Glutamatergic neuron (in vitro differentiated cells): Measurements from ENCODE around the gene PLVAP. TPM values are rescaled to one million over a fixed set of nuclear protein-coding genes. Genes with fewer than 3 reads are reported as not detected.

Experiments used
- DNase-seq: peaks from one replicate; pipeline ENCODE4 v3.0.0; 2022
- H3K27ac Mint-ChIP-seq: one replicate; pipeline ENCODE4 v1.8.0; 2020; ENCODE audit warnings: mild to moderate bottlenecking, mixed read lengths, inconsistent platforms; ENCODE audit not compliant: unreplicated experiment
- H3K27me3 Mint-ChIP-seq: one replicate; pipeline ENCODE4 v1.8.0; 2020; ENCODE audit warnings: mild to moderate bottlenecking, moderate library complexity, mixed read lengths, inconsistent platforms; ENCODE audit not compliant: unreplicated experiment
- H3K36me3 Mint-ChIP-seq: one replicate; pipeline ENCODE4 v1.8.0; 2020; ENCODE audit warnings: mild to moderate bottlenecking, mixed read lengths, inconsistent platforms; ENCODE audit not compliant: unreplicated experiment
- H3K4me1 Mint-ChIP-seq: one replicate; pipeline ENCODE4 v1.8.0; 2020; ENCODE audit warnings: mild to moderate bottlenecking, low read depth, mixed read lengths, inconsistent platforms; ENCODE audit not compliant: unreplicated experiment
- H3K4me3 Mint-ChIP-seq: one replicate; pipeline ENCODE4 v1.8.0; 2020; ENCODE audit warnings: mild to moderate bottlenecking, mixed read lengths, inconsistent platforms; ENCODE audit not compliant: unreplicated experiment
- H3K9me3 Mint-ChIP-seq: one replicate; pipeline ENCODE4 v1.8.0; 2020; ENCODE audit warnings: mild to moderate bottlenecking, moderate library complexity, mixed read lengths, inconsistent platforms; ENCODE audit not compliant: unreplicated experiment
- CTCF ChIP-seq: fragments of 200-600 bp; sonication (generic); IDR thresholded peaks from one replicate; pipeline ENCODE4 v1.5.0; 2021; ENCODE audit not compliant: partially characterized antibody, unreplicated experiment
- long read RNA-seq: library from polyadenylated mRNA; unstranded; transcript quantifications from one replicate; pipeline ENCODE4 v2.0.0, GENCODE V29; 2020; ENCODE audit not compliant: unreplicated experiment
- total RNA-seq: library from RNA; stranded (reverse); fragmentation: NEBNext Ultra II Directional; extraction: Animal tissue kit (Norgen Biotek cat#: 25700); gene quantifications from one replicate; pipeline ENCODE4 v1.2.1, GENCODE V29; 2021; ENCODE audit not compliant: unreplicated experiment

The PLVAP gene, protein sequence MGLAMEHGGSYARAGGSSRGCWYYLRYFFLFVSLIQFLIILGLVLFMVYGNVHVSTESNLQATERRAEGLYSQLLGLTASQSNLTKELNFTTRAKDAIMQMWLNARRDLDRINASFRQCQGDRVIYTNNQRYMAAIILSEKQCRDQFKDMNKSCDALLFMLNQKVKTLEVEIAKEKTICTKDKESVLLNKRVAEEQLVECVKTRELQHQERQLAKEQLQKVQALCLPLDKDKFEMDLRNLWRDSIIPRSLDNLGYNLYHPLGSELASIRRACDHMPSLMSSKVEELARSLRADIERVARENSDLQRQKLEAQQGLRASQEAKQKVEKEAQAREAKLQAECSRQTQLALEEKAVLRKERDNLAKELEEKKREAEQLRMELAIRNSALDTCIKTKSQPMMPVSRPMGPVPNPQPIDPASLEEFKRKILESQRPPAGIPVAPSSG
- total RNA-seq, result not detected
- long read RNA-seq, result 0 reads

- Mint-ChIP-seq H3K27me3 (peaks cover 4% of the 10 kb centered on the region), H3K4me1 (no peaks in the 10 kb centered on the region), H3K9me3 (no peaks in the 10 kb centered on the region), H3K4me3 (no peak within 1 kb of the TSS), H3K27ac (no peak within 1 kb of the TSS), H3K36me3 (no peaks in the 10 kb centered on the region)
- no peak for TF ChIP-seq CTCF
- DNase-seq, result no peak
Observed at GRCh38 chr19:17376935-17377600, at the start of gene PLVAP. Gene PLVAP, minus strand, starts transcription at chr19:17377342. Its CDS starts 54 bp downstream, at chr19:17377288.

- TF ChIP-seq CTCF, result peak; percentile 19
- Mint-ChIP-seq H3K4me1 (no peaks in the 10 kb centered on the region), H3K27ac (peak overlapping the region; percentile 12), H3K9me3 (peaks cover 3% of the 10 kb centered on the region), H3K4me3 (peak overlapping the region; percentile 46), H3K36me3 (no peaks in the 10 kb centered on the region), H3K27me3 (peaks cover 6% of the 10 kb centered on the region)
- peak; percentile 89 for DNase-seq
Observed at GRCh38 chr19:17424743-17425365, 47.7 kb upstream of the PLVAP start.

GRCh38 chr19:17423429-17424208 is 46.5 kb upstream of the PLVAP start:
- Mint-ChIP-seq H3K36me3 (no peaks in the 10 kb centered on the region), H3K4me1 (no peaks in the 10 kb centered on the region), H3K27me3 (peaks cover 6% of the 10 kb centered on the region), H3K9me3 (peaks cover 9% of the 10 kb centered on the region), H3K27ac (no peak overlapping the region), H3K4me3 (no peak overlapping the region)
- DNase-seq, result no peak
- no peak for TF ChIP-seq CTCF

- no peak for DNase-seq
- peaks cover 6% of the 10 kb centered on the region for H3K27me3 Mint-ChIP-seq
- H3K4me3 Mint-ChIP-seq, result no peak overlapping the region
Observed at GRCh38 chr19:17421942-17422341, 44.8 kb upstream of the PLVAP start.

More at GRCh38 chr19:17421942-17422341, 44.8 kb upstream of the PLVAP start:
- H3K4me1 Mint-ChIP-seq, result peaks cover under 1% of the 10 kb centered on the region
- TF ChIP-seq CTCF, result no peak
- no peaks in the 10 kb centered on the region for H3K36me3 Mint-ChIP-seq
- peaks cover 9% of the 10 kb centered on the region for H3K9me3 Mint-ChIP-seq
- H3K27ac Mint-ChIP-seq, result no peak overlapping the region
